GM19099 (cell line): ENCODE measurements around the gene RFX8.

Experiments
- POLR2A ChIP-seq: IDR thresholded peaks from 3 replicates; pipeline ENCODE4 v1.6.1; 2011; ENCODE audit warnings: low read depth; ENCODE audit not compliant: insufficient read length; ENCODE audit errors: extremely low read depth

RFX8 gene

DNA sequence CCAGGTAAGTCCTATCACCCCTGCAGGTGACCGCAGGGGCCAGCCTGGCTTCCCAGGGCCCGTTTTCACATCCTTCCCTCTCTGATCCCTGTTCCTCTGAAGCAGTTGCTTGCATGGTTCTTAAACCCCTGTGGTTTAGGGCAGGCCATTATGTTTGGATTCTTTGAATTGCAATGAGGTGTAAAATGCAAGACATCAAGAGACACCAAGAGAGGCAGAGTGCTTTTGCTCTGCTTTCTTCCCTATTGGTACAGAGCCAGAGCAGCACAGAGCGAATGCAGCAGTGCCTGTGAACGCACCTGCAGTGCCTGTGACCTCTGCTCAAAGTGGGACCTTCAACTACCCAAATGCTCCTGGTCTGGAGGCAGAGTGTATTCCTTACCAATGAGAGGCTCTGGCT lies 7.6 kb downstream of the RFX8 start:
- TF ChIP-seq POLR2A: no peak

DNA sequence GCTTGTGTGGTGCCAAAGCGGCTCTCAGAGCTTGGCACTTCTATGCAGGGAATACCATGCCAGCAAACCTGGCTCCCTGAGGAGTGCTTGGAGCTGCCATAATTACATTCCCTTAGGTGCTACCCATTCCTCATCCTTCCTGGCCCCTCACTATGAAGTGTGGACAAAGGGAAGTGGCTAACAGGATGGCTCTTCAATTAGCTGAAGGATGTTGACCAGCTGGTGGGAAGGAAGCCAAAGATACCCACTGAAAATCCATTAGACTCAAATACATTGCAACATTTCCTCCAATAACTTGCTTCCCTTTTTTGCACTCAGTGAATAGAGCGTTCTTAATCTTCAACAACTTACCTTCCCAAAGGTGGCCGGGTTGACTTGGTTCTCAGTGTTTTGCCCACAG lies 8.5 kb downstream of the RFX8 start:
- no peak for TF ChIP-seq POLR2A

DNA sequence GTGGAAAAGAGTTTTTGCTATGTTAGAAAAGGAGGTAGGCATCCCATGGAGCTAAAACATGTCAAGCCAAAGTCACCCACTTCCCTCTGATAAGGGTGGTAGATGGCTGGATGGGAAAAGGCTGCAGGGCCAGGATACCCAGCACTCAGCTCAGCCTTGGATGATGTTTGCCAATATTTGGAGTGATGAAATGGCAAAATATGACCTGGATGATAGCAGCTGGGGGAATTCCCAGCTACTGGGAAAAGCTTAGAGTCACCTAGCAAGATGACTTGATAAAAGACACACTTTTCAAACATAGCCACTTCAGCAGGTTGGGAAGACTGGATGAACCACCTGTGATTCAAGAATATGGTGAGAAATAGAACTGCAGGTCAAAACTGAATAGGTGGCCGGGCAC lies 10.1 kb downstream of the RFX8 start:
- TF ChIP-seq POLR2A: no peak

DNA sequence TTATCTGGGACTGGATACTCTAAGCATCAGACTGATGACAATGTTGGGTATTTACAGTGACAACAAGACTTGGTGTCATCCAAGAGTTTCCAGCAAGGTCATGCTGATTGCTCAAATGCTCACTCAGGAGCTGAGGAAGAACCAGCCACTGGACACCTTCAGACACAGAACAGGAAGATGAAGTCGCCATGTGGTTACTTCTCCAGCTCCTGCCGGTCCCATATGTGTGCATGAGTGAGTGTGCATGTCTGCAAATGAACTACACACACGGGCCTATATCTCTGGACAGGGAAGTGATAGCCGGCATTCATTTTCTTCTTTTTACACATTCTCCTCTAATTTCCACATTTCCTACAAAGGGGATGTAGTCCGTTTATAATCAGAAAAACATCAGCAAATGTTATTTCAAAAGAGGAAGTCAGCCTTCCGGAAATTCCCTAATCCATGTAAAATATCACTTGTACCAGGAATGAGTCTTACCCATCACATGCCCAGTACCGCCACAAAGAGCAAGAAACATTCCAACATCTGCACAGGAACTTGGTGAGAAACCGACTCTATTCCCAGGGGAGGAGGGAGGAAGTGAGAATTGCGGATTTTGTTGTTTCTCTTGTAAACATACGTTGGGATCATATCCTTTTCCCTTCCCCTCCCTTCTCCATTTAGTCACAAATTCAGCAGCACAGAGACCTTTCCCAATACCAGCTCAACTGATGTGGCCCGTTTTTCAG lies 10.8 kb downstream of the RFX8 start:
- TF ChIP-seq POLR2A: no peak

DNA sequence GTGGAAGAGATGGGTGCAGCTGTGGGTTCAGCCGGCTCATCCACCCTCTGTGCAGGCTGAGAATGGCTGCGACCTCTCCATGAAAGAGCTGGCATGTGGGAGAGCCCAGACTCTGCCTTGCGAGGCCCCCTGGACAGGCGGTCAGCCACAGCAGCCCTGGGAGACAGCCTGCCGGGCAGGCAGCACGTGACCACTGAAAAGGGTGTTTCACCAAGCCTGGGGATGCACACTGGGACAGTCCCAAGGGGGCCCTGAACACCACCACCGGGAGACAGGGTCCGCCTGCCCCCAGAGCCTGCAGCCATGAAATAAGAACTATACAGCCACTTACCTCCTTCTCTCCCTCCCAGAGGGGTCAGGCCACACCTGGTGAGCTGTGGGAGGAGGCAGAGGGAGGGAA lies 11.5 kb downstream of the RFX8 start:
- no peak for TF ChIP-seq POLR2A

DNA sequence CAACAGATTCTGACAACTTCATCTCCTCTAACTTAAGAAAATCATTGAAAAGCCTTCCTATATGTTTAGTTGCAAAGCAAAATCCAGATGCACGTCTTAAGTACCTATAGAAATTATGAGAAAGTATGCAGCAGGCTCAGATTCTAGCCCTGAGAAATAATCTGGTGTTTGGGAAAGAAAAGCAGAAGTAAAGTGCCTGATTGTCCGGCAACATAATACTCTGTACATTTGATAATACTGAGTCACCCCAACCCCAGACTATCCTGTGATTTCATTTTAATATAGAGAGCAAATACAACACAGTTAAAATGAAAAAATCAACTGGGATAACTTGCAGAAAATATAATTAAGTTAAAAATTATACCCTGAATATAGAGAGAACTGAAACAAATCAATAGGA lies 13.5 kb downstream of the RFX8 start:
- TF ChIP-seq POLR2A: no peak

DNA sequence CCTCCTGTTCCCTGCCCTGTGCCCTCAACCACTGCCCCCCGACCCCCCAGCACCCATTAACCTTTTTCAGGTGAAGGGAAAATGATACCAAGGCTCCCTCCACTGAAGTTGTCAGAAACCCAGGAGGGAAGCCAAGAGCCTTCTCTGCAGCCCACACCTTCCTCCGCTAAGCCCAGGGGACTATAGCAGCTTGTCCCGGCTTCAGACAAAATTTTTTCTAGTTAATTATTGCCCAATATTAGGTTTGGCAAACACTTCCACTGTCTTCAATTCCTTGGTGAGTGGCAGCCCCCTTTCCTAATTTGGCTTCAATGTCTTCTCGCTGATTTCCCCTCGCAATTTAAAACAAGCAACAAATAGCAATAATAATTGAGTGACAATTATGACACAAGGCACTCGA lies 23.9 kb downstream of the RFX8 start:
- TF ChIP-seq POLR2A: no peak

DNA sequence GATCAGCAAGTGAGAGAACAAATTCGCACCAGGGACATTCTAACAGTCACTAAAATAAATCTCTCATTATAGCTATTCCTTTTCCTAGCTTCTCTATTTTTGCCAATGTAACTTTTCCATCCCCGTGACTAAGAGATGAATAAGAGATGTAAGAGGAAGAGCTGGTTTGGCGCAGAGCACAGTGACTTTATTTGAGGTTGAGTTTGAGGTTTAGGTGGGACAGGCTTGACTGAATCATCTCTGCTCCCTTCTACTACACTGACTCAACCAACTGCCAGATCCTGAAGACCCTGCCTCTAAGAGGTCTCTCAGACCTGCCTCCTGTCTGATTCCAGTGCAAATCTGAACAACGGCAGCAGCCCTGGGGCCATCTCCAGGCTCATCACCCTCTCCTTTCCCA lies 28.0 kb downstream of the RFX8 start:
- no peak for TF ChIP-seq POLR2A

DNA sequence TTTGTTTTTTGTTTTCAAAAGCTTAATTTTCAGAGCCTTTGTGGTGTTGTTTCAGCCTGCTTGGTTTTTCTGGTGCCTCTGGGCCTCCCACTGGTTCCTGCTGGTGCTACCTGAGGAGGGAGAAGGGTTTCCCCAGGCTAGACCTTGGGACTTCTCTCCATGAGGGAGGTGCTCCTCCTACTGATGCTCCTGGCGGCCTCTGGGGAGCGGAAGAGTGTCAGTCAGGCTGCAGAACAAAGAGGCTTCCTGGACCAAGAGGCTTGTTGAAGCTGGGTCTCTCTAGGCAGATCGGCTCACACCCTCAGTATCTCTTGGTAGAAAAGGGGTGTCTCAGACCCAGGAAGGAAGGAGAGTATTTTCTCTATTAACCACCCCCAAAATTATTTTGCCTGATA lies 32.2 kb downstream of the RFX8 start:
- no peak for TF ChIP-seq POLR2A

DNA sequence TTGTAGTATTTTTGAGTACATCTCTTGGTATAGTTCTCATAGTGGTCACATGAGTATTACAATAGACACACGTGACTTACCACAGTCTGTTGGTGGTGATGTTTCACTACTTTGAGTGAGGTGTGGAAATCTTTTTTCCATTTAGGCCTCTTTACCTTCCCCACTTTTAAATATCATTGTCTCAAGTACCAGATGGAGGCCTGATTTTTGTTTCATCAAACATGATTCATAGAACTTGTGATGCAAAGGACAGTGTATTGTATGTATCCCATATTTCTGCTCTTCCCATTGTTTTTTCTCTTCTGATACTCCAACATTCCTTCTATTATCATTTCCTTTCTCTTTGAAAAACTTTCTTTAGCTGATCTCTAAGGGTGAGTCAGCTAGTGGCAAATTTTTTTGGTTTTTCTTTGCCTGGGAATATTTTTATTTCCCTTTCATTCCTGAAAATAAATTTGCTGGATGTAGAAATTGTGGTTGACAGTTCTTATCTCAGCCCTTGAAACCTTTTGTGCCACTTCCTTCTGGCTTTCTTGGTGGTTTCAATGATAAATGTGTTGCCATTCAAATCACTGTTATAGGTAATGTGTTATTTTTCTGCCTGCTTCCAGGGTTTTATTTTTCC lies 32.8 kb downstream of the RFX8 start:
- TF ChIP-seq POLR2A: no peak

DNA sequence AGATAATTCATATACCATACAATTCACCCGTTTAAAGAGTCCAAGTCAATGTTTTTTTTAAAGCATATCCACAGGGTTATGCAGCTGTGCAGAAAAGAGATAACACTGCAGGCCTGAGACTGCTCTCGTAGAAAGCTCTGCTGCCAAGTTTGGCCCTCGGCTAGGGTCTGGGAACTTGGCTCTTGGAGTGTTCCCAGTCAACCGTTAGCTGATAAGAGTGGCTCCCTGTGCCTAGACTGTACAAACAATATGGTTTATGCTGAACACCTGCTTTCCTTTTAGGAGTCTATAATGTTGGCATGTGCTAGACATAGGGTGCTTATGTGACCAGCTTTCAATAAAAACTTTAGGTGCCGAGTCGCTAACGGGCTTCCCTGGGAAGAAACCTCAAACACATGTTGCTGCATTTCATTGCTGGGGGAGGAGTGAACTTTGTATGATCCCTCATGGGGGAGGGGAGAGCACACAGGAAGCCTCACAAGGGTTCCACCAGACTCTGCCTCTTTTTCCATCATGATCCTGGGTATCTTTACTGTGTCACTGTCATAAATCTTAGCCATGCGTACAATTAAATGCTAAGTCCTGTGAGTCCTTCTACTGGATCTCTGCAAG lies 34.7 kb downstream of the RFX8 start:
- no peak for TF ChIP-seq POLR2A

DNA sequence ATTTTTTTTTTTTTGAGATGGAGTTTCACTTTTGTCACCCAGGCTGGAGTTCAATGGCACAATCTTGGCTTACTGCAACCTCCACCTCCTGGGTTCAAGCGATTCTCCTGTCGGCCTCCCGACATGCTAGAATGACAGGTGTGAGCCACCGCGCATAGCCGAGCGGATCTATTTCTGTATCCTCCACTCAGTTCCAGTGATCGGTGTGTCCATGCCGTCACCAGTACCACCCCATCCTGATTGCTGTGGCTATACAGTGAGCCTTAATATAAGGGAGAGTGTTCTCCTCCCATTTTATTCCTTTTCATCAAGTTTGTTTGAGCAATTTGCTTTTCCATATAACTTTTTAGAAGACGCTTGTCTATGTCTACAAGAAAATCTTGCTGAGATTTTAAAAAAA lies 35.2 kb downstream of the RFX8 start:
- no peak for TF ChIP-seq POLR2A

DNA sequence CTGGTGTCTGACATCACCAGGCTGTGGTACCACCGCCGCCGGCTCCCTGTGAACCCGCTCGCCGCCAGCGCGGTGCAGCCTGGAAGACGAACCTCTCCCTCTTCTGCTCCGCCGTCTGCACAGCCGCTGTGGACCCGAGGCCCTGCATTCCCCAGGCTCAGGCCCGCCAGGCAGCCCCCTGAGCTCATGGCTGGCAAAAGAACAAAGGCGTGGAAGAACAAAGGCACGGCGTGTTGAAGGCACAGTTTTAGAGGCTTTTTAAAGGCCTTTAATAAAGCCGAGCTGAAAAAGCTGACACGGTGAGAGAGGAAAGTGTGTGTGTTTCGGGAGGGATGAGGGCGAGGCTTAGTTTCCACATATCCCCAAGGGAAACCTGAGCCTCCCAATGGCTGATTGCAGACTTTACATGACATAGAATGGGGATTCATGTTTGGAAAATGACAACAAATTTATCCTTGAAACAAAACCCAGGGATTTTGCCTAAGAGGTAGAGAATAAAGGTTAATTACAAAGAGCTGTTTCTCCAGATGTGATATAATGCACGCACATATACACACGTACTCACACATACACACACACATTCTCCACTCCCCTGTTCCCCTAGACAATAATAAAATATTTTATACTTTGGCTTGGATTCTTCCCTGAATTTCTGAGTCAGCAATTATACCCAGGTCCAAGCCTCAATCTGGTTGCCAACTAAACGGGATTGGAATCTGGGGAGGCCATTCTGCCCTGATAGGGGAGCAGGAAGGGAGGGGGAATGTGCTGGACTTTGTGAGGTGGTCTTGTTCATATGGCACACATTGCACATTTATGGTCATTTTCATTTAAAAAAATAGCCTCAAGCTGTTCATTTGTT lies 39.7 kb downstream of the RFX8 start:
- TF ChIP-seq POLR2A: no peak

DNA sequence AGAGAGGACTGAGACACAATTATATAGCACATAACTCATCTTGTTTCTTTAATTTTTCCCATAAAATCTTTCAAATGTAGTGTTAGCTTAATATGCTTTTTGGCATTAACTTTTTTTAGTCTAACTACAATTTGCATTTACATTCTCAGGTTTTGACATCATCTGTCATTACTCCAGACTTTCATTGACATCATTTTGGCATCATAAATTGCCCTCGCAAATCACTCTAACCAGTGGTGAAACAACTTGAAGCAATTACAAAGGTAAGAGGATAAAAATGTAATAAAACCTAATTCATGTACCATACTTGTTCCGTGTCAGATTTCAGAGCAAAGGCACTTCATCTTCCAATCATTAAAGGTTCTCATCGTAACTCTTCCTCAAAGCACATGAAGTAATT lies 41.4 kb downstream of the RFX8 start:
- no peak for TF ChIP-seq POLR2A

DNA sequence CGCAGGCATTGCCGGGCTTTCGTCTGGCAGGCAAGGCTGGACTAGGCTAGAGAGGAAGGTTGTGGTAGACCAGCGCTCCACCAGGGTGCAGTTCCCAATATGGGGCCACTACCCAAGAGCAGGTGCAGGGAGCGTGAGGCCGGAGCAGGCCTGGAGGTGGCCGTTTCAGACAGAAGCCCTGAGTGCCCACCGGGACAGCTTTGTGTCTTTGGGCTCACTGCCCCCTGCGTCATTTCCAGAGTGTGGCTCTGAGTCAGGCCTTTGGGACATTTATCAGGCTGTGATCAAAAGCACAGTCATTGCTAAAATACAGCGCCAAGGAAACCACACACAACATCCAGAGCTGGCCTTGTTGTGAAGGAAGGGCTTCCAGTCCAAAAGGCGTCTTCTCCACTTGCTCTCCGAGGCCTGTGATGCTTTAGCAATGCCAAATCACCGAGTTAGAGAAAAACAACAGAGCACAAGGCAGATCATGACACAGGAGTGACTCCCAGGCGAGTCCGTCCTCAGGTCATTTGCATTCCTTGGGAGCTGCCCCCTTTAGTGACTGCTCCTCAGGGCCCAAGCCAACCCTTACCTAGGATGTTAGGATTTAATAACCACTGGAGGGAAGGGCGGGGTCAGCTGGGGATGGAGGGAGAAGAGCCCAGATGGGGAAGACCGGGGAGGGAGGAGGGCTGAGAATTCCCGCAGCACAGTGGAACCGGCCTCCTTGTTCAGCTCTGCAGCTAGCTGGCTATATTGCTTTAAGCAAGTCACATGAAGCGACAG lies 42.3 kb downstream of the RFX8 start:
- TF ChIP-seq POLR2A: no peak
